AG04449 (cell line): ENCODE measurements around the gene ANKMY1.

ENCODE experiments used
- CTCF ChIA-PET: fragments of 350-600 bp; formaldehyde crosslinking; extraction: SDS; loops from one replicate; lab custom pipeline; 2021; ENCODE audit warnings: antibody characterized with exemption; lab: Yijun Ruan, JAX
- POLR2A ChIA-PET: fragments of 400-600, 350-600 bp; formaldehyde crosslinking; extraction: SDS; loops from one replicate; lab custom pipeline; 2020; ENCODE audit warnings: antibody characterized with exemption, inconsistent platforms; lab: Yijun Ruan, JAX
- DNase-seq: peaks from one replicate; pipeline ENCODE4 v3.0.0-alpha.2; 2010; ENCODE audit warnings: low read depth, low spot score
- H3K4me3 ChIP-seq: 2 replicates; pipeline ENCODE4 v1.5.1; 2011; ENCODE audit warnings: low read depth, mild to moderate bottlenecking, control low read depth, low read length
- CTCF ChIP-seq: IDR thresholded peaks from one replicate; pipeline ENCODE4 v1.5.1; 2011; ENCODE audit warnings: mild to moderate bottlenecking, moderate library complexity, low read length, control low read depth, inconsistent platforms; ENCODE audit not compliant: insufficient read depth; ENCODE audit errors: missing control alignments

Gene ANKMY1

GRCh38 chr2:240479111-240479501 is 78.7 kb downstream of the ANKMY1 start:
- H3K4me3 ChIP-seq, result no peak overlapping the region
- no peak for TF ChIP-seq CTCF
- ChIA-PET CTCF (interaction anchor here (1.0 kb wide), 1 partner anchor 18 kb away, joined by 3 read pairs; no protein-coding TSS in a partner anchor), POLR2A (no interaction called here)
- no peak for DNase-seq

- ChIA-PET POLR2A (no interaction called here), CTCF (interaction anchor here (1.0 kb wide), 1 partner anchor 18 kb away, joined by 3 read pairs; no protein-coding TSS in a partner anchor)
- H3K4me3 ChIP-seq, result no peak overlapping the region
- TF ChIP-seq CTCF, result no peak
- DNase-seq, result no peak
Measured at GRCh38 chr2:240478346-240479110, 79.3 kb downstream of the ANKMY1 start.

- DNase-seq, result no peak
- no peak overlapping the region for H3K4me3 ChIP-seq
- no peak for TF ChIP-seq CTCF
- ChIA-PET POLR2A (no interaction called here), CTCF (interaction anchor here (1.0 kb wide), 1 partner anchor 19 kb away, joined by 3 read pairs; no protein-coding TSS in a partner anchor)
Measured at GRCh38 chr2:240477916-240478315, 79.9 kb downstream of the ANKMY1 start.

- no peak overlapping the region for H3K4me3 ChIP-seq
- no peak for TF ChIP-seq CTCF
- ChIA-PET POLR2A (no interaction called here), CTCF (no interaction called here)
- no peak for DNase-seq
Measured at GRCh38 chr2:240473211-240473610, 84.6 kb downstream of the ANKMY1 start.

- ChIA-PET POLR2A (no interaction called here), CTCF (interaction anchor here (0.7 kb wide), 1 partner anchor 411 kb away, joined by 3 read pairs; no protein-coding TSS in a partner anchor)
- DNase-seq, result no peak
- no peak for TF ChIP-seq CTCF
- no peak overlapping the region for H3K4me3 ChIP-seq
Measured at GRCh38 chr2:240472078-240472790, 85.6 kb downstream of the ANKMY1 start.

- CTCF ChIA-PET, result no interaction called here
- TF ChIP-seq CTCF, result no peak
- POLR2A ChIA-PET, result no interaction called here
- no peak overlapping the region for H3K4me3 ChIP-seq
- no peak for DNase-seq
Measured at GRCh38 chr2:240469740-240470139, 88.0 kb downstream of the ANKMY1 start.
